C4-2B (cell line): ENCODE measurements around the gene SHE.

Source experiments
- ZFX ChIP-seq: fragments of 450-650 bp; IDR thresholded peaks from 2 replicates; pipeline ENCODE4 v1.6.1; 2017
- TF ChIP-seq, protein P1 (sequence below): fragments of 450-650 bp; conservative IDR thresholded peaks from 2 replicates; pipeline ENCODE4 v1.5.1; 2017; ENCODE audit warnings: mild to moderate bottlenecking

DNA sequence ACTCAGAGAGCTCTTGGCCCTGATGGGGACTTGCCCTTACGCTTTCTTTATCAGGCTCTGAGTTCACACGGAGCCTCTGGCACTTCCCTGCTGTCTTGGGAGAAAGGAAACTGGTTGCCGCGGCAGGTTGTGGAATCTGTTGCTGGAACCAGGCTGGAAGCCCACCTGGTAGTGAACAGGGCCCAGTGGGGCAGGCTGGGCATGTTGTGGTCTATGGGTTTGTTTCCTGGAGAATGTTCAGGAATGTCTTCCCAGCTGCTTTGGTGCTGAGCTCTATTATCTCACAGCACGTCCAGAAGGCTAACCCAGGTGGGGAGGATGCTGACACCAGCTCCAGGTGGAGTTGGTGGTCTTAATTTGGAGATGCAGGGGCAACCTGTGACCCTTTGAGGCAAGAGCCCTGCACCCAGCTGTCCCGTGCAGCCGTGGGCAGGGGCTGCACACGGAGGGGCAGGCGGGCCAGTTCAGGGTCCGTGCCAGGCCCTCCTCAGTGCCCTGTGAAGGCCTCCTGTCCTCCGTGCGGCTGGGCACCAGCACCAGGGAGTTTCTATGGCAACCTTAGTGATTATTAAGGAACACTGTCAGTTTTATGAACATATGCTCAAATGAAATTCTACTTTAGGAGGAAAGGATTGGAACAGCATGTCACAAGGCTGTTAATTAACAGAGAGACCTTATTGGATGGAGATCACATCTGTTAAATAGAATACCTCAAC lies 33.5 kb downstream of the SHE start:
- TF ChIP-seq, protein P1, sequence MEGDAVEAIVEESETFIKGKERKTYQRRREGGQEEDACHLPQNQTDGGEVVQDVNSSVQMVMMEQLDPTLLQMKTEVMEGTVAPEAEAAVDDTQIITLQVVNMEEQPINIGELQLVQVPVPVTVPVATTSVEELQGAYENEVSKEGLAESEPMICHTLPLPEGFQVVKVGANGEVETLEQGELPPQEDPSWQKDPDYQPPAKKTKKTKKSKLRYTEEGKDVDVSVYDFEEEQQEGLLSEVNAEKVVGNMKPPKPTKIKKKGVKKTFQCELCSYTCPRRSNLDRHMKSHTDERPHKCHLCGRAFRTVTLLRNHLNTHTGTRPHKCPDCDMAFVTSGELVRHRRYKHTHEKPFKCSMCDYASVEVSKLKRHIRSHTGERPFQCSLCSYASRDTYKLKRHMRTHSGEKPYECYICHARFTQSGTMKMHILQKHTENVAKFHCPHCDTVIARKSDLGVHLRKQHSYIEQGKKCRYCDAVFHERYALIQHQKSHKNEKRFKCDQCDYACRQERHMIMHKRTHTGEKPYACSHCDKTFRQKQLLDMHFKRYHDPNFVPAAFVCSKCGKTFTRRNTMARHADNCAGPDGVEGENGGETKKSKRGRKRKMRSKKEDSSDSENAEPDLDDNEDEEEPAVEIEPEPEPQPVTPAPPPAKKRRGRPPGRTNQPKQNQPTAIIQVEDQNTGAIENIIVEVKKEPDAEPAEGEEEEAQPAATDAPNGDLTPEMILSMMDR: no peak
- TF ChIP-seq ZFX: no peak
